COLO668 (cell line): ENCODE results near the gene TMEM231.
"Not testable (repeated sequence)": the region's sequence is repeated elsewhere in the genome, so short reads cannot be mapped to it uniquely, and the experiment has no call there.

Experiments
- DNase-seq: peaks from one replicate; lab custom pipeline; 2025; ENCODE audit not compliant: unreplicated experiment; lab: John Stamatoyannopoulos, UW

TMEM231 gene

GRCh38 chr16:75532791-75533190, 23.3 kb downstream of the TMEM231 start:
- DNase-seq = no peak

- no peak for DNase-seq
Observed at GRCh38 chr16:75532142-75532765, 23.8 kb downstream of the TMEM231 start.

GRCh38 chr16:75529959-75530358, 26.1 kb downstream of the TMEM231 start:
- DNase-seq = no peak

GRCh38 chr16:75529056-75529905, 26.8 kb downstream of the TMEM231 start:
- DNase-seq = no peak

GRCh38 chr16:75527825-75528299, 28.2 kb downstream of the TMEM231 start:
- no peak for DNase-seq

- DNase-seq = no peak
Observed at GRCh38 chr16:75526032-75526790, 29.8 kb downstream of the TMEM231 start.

GRCh38 chr16:75519175-75519574, 36.9 kb downstream of the TMEM231 start:
- no peak for DNase-seq

- DNase-seq = peak; percentile 52
Observed at GRCh38 chr16:75516189-75516966, 39.7 kb downstream of the TMEM231 start.

- DNase-seq = no peak
Observed at GRCh38 chr16:75514296-75514695, 41.8 kb downstream of the TMEM231 start.

- DNase-seq = no peak
Observed at GRCh38 chr16:75506574-75506973, 49.5 kb downstream of the TMEM231 start.

GRCh38 chr16:75506107-75506506, 49.9 kb downstream of the TMEM231 start:
- DNase-seq = no peak

GRCh38 chr16:75503801-75504200, 52.3 kb downstream of the TMEM231 start:
- no peak for DNase-seq

- no peak for DNase-seq
Observed at GRCh38 chr16:75502916-75503605, 53.0 kb downstream of the TMEM231 start.

GRCh38 chr16:75501820-75502219, 54.2 kb downstream of the TMEM231 start:
- DNase-seq = not testable (repeated sequence)

GRCh38 chr16:75501359-75501758, 54.7 kb downstream of the TMEM231 start:
- no peak for DNase-seq

- DNase-seq = peak; percentile 64
Observed at GRCh38 chr16:75498605-75499322, 57.3 kb downstream of the TMEM231 start.

- DNase-seq = no peak
Observed at GRCh38 chr16:75497558-75497957, 58.5 kb downstream of the TMEM231 start.

- peak; percentile 17 for DNase-seq
Observed at GRCh38 chr16:75495076-75495674, 60.9 kb downstream of the TMEM231 start, which contains the start of gene CHST6. TSS of gene CHST6 (minus strand) at chr16:75495441. CDS start at chr16:75479828, 15,613 bp downstream.

- peak; percentile 5 for DNase-seq
Observed at GRCh38 chr16:75494661-75495075, 61.4 kb downstream of the TMEM231 start.
